Spinal cord (tissue), 10 donors: Measurements from ENCODE around the gene COX20. TPM values are rescaled to one million over a fixed set of nuclear protein-coding genes. Genes with fewer than 3 reads are reported as not detected.

Source experiments
- DNase-seq, 6 donors: peaks; one replicate each; pipeline versions ENCODE4 v3.0.0 to v3.0.0-alpha.2; 2013 to 2015; ENCODE audit warnings: low spot score in 6 of 6, low read depth in 4 of 6
- H3K27ac ChIP-seq: one replicate; pipeline ENCODE4 v1.5.1; 2013; ENCODE audit warnings: low read depth, low read length, control low read depth
- H3K27me3 ChIP-seq: one replicate; pipeline ENCODE4 v1.6.1; 2013; ENCODE audit warnings: low read length; ENCODE audit not compliant: control insufficient read depth, insufficient read depth
- H3K36me3 ChIP-seq: one replicate; pipeline ENCODE4 v1.6.1; 2013; ENCODE audit warnings: low read length; ENCODE audit not compliant: control insufficient read depth, insufficient read depth
- H3K4me1 ChIP-seq: one replicate; pipeline ENCODE4 v1.6.1; 2013; ENCODE audit warnings: low read length; ENCODE audit not compliant: control insufficient read depth, insufficient read depth
- H3K4me3 ChIP-seq: one replicate; pipeline ENCODE4 v1.5.1; 2013; ENCODE audit warnings: low read depth, low read length, control low read depth
- H3K9me3 ChIP-seq: one replicate; pipeline ENCODE4 v1.6.1; 2013; ENCODE audit warnings: low read length; ENCODE audit not compliant: control insufficient read depth, insufficient read depth
- WGBS: methylation state at CpG from one replicate; pipeline ENCODE4 v1.1.5; 2013; ENCODE audit warnings: missing lambda C conversion rate; ENCODE audit not compliant: insufficient coverage; 5-methylcytosine and 5-hydroxymethylcytosine counted together
- polyA plus RNA-seq, 2 donors: library from polyadenylated mRNA; unstranded; fragments of 120-200 nt; gene quantifications; one replicate each; pipeline ENCODE4 v1.2.1, GENCODE V29; 2013; ENCODE audit not compliant: insufficient read length in 2 of 2
- total RNA-seq, 2 donors: library from RNA; depleted of rRNA in 1 of 2; stranded (reverse); fragments of 120-200 nt in 1 of 2; fragments of >200 nt in 1 of 2; gene quantifications; one replicate each; pipeline versions ENCODE4 v1.2.3 to v1.2.4, GENCODE V29; 2013 to 2014
- donor health status: healthy.

The COX20 gene
- total and polyA plus RNA-seq, 4 donors = 45.5 to 184 (median 108) TPM

- no peaks in the 10 kb centered on the region for H3K27me3 ChIP-seq
- no peaks in the 10 kb centered on the region for H3K9me3 ChIP-seq
- no peak overlapping the region for H3K4me3 ChIP-seq
- no CpG with 5 or more reads among the region's 6 CpGs for WGBS
- H3K4me1 ChIP-seq = no peaks in the 10 kb centered on the region
- H3K36me3 ChIP-seq = peaks cover 30% of the 10 kb centered on the region
- peak in 1 of 6 donors; percentile 40 for DNase-seq
- H3K27ac ChIP-seq = no peak overlapping the region
Observed at GRCh38 chr1:244846653-244847052, 11.2 kb downstream of the COX20 start.

- no peaks in the 10 kb centered on the region for H3K9me3 ChIP-seq
- H3K36me3 ChIP-seq = peaks cover 26% of the 10 kb centered on the region
- no CpG with 5 or more reads among the region's 1 CpG for WGBS
- no peaks in the 10 kb centered on the region for H3K4me1 ChIP-seq
- no peak overlapping the region for H3K4me3 ChIP-seq
- H3K27ac ChIP-seq = no peak overlapping the region
- no peak for DNase-seq
- no peaks in the 10 kb centered on the region for H3K27me3 ChIP-seq
Observed at GRCh38 chr1:244849189-244849866, 13.9 kb downstream of the COX20 start.

GRCh38 chr1:244850099-244850852, 14.8 kb downstream of the COX20 start:
- DNase-seq = no peak
- Histone ChIP-seq H3K4me3 (no peak overlapping the region), H3K27ac (no peak overlapping the region), H3K9me3 (no peaks in the 10 kb centered on the region), H3K4me1 (no peaks in the 10 kb centered on the region), H3K36me3 (peaks cover 23% of the 10 kb centered on the region), H3K27me3 (no peaks in the 10 kb centered on the region)
- WGBS = no CpG with 5 or more reads among the region's 3 CpGs

- peaks cover 20% of the 10 kb centered on the region for H3K36me3 ChIP-seq
- no CpG with 5 or more reads among the region's 2 CpGs for WGBS
- DNase-seq = no peak
- H3K9me3 ChIP-seq = no peaks in the 10 kb centered on the region
- H3K27ac ChIP-seq = no peak overlapping the region
- H3K4me1 ChIP-seq = no peaks in the 10 kb centered on the region
- H3K27me3 ChIP-seq = no peaks in the 10 kb centered on the region
- H3K4me3 ChIP-seq = no peak overlapping the region
Observed at GRCh38 chr1:244850896-244851295, 15.4 kb downstream of the COX20 start.

- no CpG with 5 or more reads among the region's 4 CpGs for WGBS
- H3K27me3 ChIP-seq = no peaks in the 10 kb centered on the region
- peaks cover 19% of the 10 kb centered on the region for H3K36me3 ChIP-seq
- H3K4me3 ChIP-seq = no peak overlapping the region
- no peak overlapping the region for H3K27ac ChIP-seq
- no peaks in the 10 kb centered on the region for H3K9me3 ChIP-seq
- no peaks in the 10 kb centered on the region for H3K4me1 ChIP-seq
- DNase-seq = no peak
Observed at GRCh38 chr1:244851546-244852231, 16.2 kb downstream of the COX20 start.

GRCh38 chr1:244852694-244853093, 17.2 kb downstream of the COX20 start:
- no CpG with 5 or more reads among the region's 1 CpG for WGBS
- H3K9me3 ChIP-seq = no peaks in the 10 kb centered on the region
- no peaks in the 10 kb centered on the region for H3K27me3 ChIP-seq
- H3K27ac ChIP-seq = no peak overlapping the region
- DNase-seq = no peak
- peaks cover 25% of the 10 kb centered on the region for H3K36me3 ChIP-seq
- H3K4me3 ChIP-seq = no peak overlapping the region
- no peaks in the 10 kb centered on the region for H3K4me1 ChIP-seq

- no peaks in the 10 kb centered on the region for H3K9me3 ChIP-seq
- H3K27ac ChIP-seq = no peak overlapping the region
- H3K36me3 ChIP-seq = peaks cover 25% of the 10 kb centered on the region
- no peaks in the 10 kb centered on the region for H3K27me3 ChIP-seq
- H3K4me1 ChIP-seq = no peaks in the 10 kb centered on the region
- no peak for DNase-seq
- WGBS = no CpG with 5 or more reads among the region's 5 CpGs
- no peak overlapping the region for H3K4me3 ChIP-seq
Observed at GRCh38 chr1:244854166-244854565, 18.7 kb downstream of the COX20 start.

GRCh38 chr1:244854865-244855578, 19.6 kb downstream of the COX20 start:
- Histone ChIP-seq H3K9me3 (no peaks in the 10 kb centered on the region), H3K27ac (no peak overlapping the region)
- 95% methylated on average over 3 of the region's 7 CpGs for WGBS

GRCh38 chr1:244857761-244858160, 22.3 kb downstream of the COX20 start:
- no CpG with 5 or more reads among the region's 3 CpGs for WGBS
- peaks cover 28% of the 10 kb centered on the region for H3K36me3 ChIP-seq
- no peaks in the 10 kb centered on the region for H3K27me3 ChIP-seq
- no peaks in the 10 kb centered on the region for H3K9me3 ChIP-seq
- DNase-seq = no peak
- peaks cover 5% of the 10 kb centered on the region for H3K4me1 ChIP-seq
- H3K4me3 ChIP-seq = no peak overlapping the region
- H3K27ac ChIP-seq = no peak overlapping the region

More at GRCh38 chr1:244854865-244855578, 19.6 kb downstream of the COX20 start:
- Histone ChIP-seq H3K36me3 (peaks cover 29% of the 10 kb centered on the region), H3K4me1 (peaks cover 3% of the 10 kb centered on the region), H3K27me3 (no peaks in the 10 kb centered on the region), H3K4me3 (no peak overlapping the region)
- DNase-seq = no peak
